OCI-LY7 (cell line): ENCODE results near the gene ARHGAP23. TPM values are rescaled to one million over a fixed set of nuclear protein-coding genes. Genes with fewer than 3 reads are reported as not detected.

Experiments used
- BruUV-seq: library from RNA; stranded (reverse); fragments of 400-500 nt; replicated peaks from 2 replicates; lab custom pipeline; 2021; lab: Mats Ljungman, UMichigan
- CTCF ChIA-PET: fragments of 300-600 bp; sonication (Branson Sonifier 250); formaldehyde crosslinking; loops from one replicate; lab custom pipeline; 2022; ENCODE audit warnings: antibody characterized with exemption; ENCODE audit not compliant: unreplicated experiment; lab: Charles Lee
- POLR2A ChIA-PET: fragments of 300-600 bp; sonication (Branson Sonifier 250); formaldehyde crosslinking; loops from one replicate; lab custom pipeline; 2022; ENCODE audit warnings: antibody characterized with exemption; lab: Charles Lee
- DNase-seq: peaks from one replicate; pipeline ENCODE4 v3.0.0-alpha.2; 2015; ENCODE audit warnings: low spot score
- H2AFZ ChIP-seq: fragments of 200-600 bp; sonication (generic), shearing (Covaris generic); 2 replicates; pipeline ENCODE4 v1.6.1; 2014; ENCODE audit warnings: mild to moderate bottlenecking, antibody characterized with exemption, low read length, moderate library complexity
- H3K27ac ChIP-seq: fragments of 200-600 bp; sonication (generic); 2 replicates; pipeline ENCODE4 v1.5.1; 2014; ENCODE audit warnings: mixed run types, low read depth, mild to moderate bottlenecking, moderate library complexity, low read length, inconsistent platforms; ENCODE audit not compliant: poor library complexity, severe bottlenecking
- H3K36me3 ChIP-seq: fragments of 200-600 bp; sonication (generic); 2 replicates; pipeline ENCODE4 v1.6.1; 2014; ENCODE audit warnings: mild to moderate bottlenecking, antibody characterized with exemption, low read length, moderate library complexity, mixed read lengths; ENCODE audit not compliant: insufficient read depth
- H3K4me1 ChIP-seq: fragments of 200-600 bp; sonication (generic); 2 replicates; pipeline ENCODE4 v1.5.1; 2014; ENCODE audit warnings: mild to moderate bottlenecking, low read length; ENCODE audit not compliant: insufficient read depth, poor library complexity, severe bottlenecking
- H3K4me2 ChIP-seq: fragments of 200-600 bp; sonication (generic); 2 replicates; pipeline ENCODE4 v1.6.1; 2014; ENCODE audit warnings: mild to moderate bottlenecking, low read length
- H3K4me3 ChIP-seq: fragments of 200-600 bp; sonication (generic); 2 replicates; pipeline ENCODE4 v1.5.1; 2014; ENCODE audit warnings: mild to moderate bottlenecking, low read depth, low read length; ENCODE audit not compliant: poor library complexity, severe bottlenecking
- H3K79me2 ChIP-seq: fragments of 200-600 bp; sonication (generic); 2 replicates; pipeline ENCODE4 v1.6.1; 2016; ENCODE audit warnings: low read depth, mild to moderate bottlenecking, low read length, moderate library complexity, mixed read lengths; ENCODE audit not compliant: insufficient read depth
- H3K9me2 ChIP-seq: fragments of 200-600 bp; sonication (generic); 2 replicates; pipeline ENCODE4 v1.6.1; 2016; ENCODE audit warnings: mild to moderate bottlenecking, low read length, mixed read lengths; ENCODE audit not compliant: insufficient read depth
- H3K9me3 ChIP-seq: fragments of 200-600 bp; sonication (generic); 2 replicates; pipeline ENCODE4 v1.6.1; 2014; ENCODE audit warnings: mild to moderate bottlenecking, mixed run types, low read length, mixed read lengths
- H4K20me1 ChIP-seq: fragments of 200-600 bp; sonication (generic); 2 replicates; pipeline ENCODE4 v1.6.1; 2014; ENCODE audit warnings: mild to moderate bottlenecking, antibody characterized with exemption, low read length, moderate library complexity, mixed read lengths; ENCODE audit not compliant: insufficient read depth
- CTCF ChIP-seq: fragments of 200-600 bp; sonication (generic); conservative IDR thresholded peaks from 2 replicates; pipeline ENCODE4 v1.5.1; 2014; ENCODE audit warnings: mild to moderate bottlenecking, antibody characterized with exemption, low read length, moderate library complexity, mixed read lengths
- EZH2phosphoT487 ChIP-seq: fragments of 200-600 bp; sonication (generic); IDR thresholded peaks from 2 replicates; pipeline ENCODE4 v1.6.1; 2018; ENCODE audit warnings: low read depth, borderline replicate concordance, mild to moderate bottlenecking, mixed run types, antibody characterized with exemption, low read length, moderate library complexity, mixed read lengths
- intact Hi-C: fragments of 100-400 bp; cut with micrococcal nuclease; formaldehyde crosslinking; loops from one replicate; pipeline ENCODE4 v1.10.0; 2022; ENCODE audit not compliant: unreplicated experiment
- total RNA-seq, 2 experiments: library from RNA; depleted of rRNA in 1 of 2; stranded (reverse); fragments of >200 nt in 1 of 2; shearing (Covaris generic) in 1 of 2; gene quantifications; 2 replicates each; pipeline ENCODE4 v1.2.3, GENCODE V29; 2014 to 2022

Gene ARHGAP23
- total RNA-seq, 2 experiments from 2014 or later: 16.3 to 18.6 TPM

- Histone ChIP-seq H3K9me3 (no peaks in the 10 kb centered on the region), H4K20me1 (no peaks in the 10 kb centered on the region), H3K27ac (no peak overlapping the region), H3K4me3 (peak overlapping the region; percentile 14), H3K79me2 (no peaks in the 10 kb centered on the region), H3K4me1 (peaks cover 63% of the 10 kb centered on the region), H3K9me2 (no peaks in the 10 kb centered on the region), H3K36me3 (no peaks in the 10 kb centered on the region), H3K4me2 (peak overlapping the region; percentile 66), H2AFZ (peak overlapping the region; percentile 27; the same call in 1 of the 2 replicates)
- intact Hi-C loops: loop anchor here (10.0 kb wide), 1 partner anchor 243 kb away; no protein-coding TSS in a partner anchor
- ChIA-PET CTCF (no interaction called here), POLR2A (no interaction called here)
- no peak for TF ChIP-seq EZH2phosphoT487
- no peak for TF ChIP-seq CTCF
- DNase-seq: no peak
- no TSS peak for BruUV-seq
Observed at GRCh38 chr17:38421171-38421841, 7.0 kb upstream of the ARHGAP23 start.

- intact Hi-C loops: loop anchor here (2.0 to 10.0 kb wide), 2 partner anchors 53 to 243 kb away; no protein-coding TSS in a partner anchor
Observed at GRCh38 chr17:38421871-38422827, 6.1 kb upstream of the ARHGAP23 start.

More at GRCh38 chr17:38421871-38422827, 6.1 kb upstream of the ARHGAP23 start:
- peak overlapping the region; percentile 27; the same call in 1 of the 2 replicates for H2AFZ ChIP-seq
- TF ChIP-seq EZH2phosphoT487 (no peak), CTCF (no peak)
- POLR2A ChIA-PET: no interaction called here
- H3K79me2 ChIP-seq: no peaks in the 10 kb centered on the region
- H3K4me1 ChIP-seq: peaks cover 58% of the 10 kb centered on the region
- peak overlapping the region; percentile 14 for H3K4me3 ChIP-seq
- no peaks in the 10 kb centered on the region for H4K20me1 ChIP-seq
- peak overlapping the region; percentile 66 for H3K4me2 ChIP-seq
- no peaks in the 10 kb centered on the region for H3K36me3 ChIP-seq
- BruUV-seq: no TSS peak
- CTCF ChIA-PET: no interaction called here
- no peak for DNase-seq
- no peak overlapping the region for H3K27ac ChIP-seq
- no peaks in the 10 kb centered on the region for H3K9me3 ChIP-seq
- H3K9me2 ChIP-seq: no peaks in the 10 kb centered on the region
